ENCODE measurements around the gene PPARD. TPM values are rescaled to one million over a fixed set of nuclear protein-coding genes. Genes with fewer than 3 reads are reported as not detected.

The PPARD gene
- total RNA-seq, 4 donors from 2014 or later, result 1.5 to 26.6 (median 7.8) TPM

DNA sequence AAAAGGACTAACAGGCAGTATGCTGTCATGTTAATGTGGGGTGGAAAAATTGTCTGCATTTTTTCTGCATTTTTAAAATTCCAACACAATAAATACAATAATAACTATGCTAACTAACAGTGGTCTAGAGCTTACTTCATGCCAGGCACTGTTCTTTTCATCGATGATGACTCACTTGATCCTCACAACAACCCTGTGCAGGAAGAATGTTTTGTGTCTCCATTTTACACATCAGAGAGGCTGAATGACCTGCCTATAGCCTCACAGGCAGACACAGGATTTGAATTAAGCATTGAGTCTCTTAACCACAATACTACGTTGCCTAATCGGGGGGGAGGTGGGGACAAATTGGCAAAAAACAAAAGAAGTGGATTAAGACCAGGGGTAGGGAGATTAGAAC lies 82.9 kb downstream of the PPARD start:
- intact Hi-C loops (cut with DNase I; ENCODE audit: low total_unique reads), result no loop called here
- TF ChIP-seq, protein P1, sequence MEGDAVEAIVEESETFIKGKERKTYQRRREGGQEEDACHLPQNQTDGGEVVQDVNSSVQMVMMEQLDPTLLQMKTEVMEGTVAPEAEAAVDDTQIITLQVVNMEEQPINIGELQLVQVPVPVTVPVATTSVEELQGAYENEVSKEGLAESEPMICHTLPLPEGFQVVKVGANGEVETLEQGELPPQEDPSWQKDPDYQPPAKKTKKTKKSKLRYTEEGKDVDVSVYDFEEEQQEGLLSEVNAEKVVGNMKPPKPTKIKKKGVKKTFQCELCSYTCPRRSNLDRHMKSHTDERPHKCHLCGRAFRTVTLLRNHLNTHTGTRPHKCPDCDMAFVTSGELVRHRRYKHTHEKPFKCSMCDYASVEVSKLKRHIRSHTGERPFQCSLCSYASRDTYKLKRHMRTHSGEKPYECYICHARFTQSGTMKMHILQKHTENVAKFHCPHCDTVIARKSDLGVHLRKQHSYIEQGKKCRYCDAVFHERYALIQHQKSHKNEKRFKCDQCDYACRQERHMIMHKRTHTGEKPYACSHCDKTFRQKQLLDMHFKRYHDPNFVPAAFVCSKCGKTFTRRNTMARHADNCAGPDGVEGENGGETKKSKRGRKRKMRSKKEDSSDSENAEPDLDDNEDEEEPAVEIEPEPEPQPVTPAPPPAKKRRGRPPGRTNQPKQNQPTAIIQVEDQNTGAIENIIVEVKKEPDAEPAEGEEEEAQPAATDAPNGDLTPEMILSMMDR (IDR thresholded peaks at IDR 0.05), result no peak
- no peak for TF ChIP-seq POLR2A (IDR thresholded peaks at IDR 0.05)
- no peak for DNase-seq
- Histone ChIP-seq H3K4me1 (no peaks in the 10 kb centered on the region), H3K36me3 (no peaks in the 10 kb centered on the region), H3K4me3 (no peak overlapping the region), H3K27ac (no peak overlapping the region), H3K9me3 (no peaks in the 10 kb centered on the region), H3K27me3 (no peaks in the 10 kb centered on the region)

DNA sequence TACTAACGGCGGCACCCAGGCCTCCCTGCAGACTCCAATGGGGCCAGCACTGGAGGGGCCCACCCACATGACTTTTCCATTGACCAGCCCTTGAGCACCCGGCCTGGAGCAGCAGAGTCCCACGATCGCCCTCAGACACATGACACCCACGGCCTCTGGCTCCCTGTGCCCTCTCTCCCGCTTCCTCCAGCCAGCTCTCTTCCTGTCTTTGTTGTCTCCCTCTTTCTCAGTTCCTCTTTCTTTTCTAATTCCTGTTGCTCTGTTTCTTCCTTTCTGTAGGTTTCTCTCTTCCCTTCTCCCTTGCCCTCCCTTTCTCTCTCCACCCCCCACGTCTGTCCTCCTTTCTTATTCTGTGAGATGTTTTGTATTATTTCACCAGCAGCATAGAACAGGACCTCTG lies 83.7 kb downstream of the PPARD start:
- Histone ChIP-seq H3K36me3 (no peaks in the 10 kb centered on the region), H3K4me3 (no peak overlapping the region), H3K27me3 (no peaks in the 10 kb centered on the region), H3K9me3 (no peaks in the 10 kb centered on the region), H3K27ac (no peak overlapping the region), H3K4me1 (no peaks in the 10 kb centered on the region)
- DNase-seq, result no peak
- intact Hi-C loops (cut with DNase I; ENCODE audit: low total_unique reads), result no loop called here
- TF ChIP-seq POLR2A (IDR thresholded peaks at IDR 0.05), result no peak
- TF ChIP-seq, protein P1 (IDR thresholded peaks at IDR 0.05), result no peak

DNA sequence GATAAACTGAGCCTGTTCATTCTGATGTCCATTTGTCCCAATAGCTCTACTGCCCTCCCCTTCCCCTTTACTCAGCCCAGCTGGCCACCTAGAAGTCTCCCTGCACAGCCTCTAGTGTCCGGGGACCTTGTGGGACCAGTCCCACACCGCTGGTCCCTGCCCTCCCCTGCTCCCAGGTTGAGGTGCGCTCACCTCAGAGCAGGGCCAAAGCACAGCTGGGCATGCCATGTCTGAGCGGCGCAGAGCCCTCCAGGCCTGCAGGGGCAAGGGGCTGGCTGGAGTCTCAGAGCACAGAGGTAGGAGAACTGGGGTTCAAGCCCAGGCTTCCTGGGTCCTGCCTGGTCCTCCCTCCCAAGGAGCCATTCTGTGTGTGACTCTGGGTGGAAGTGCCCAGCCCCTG lies 85.1 kb downstream of the PPARD start:
- DNase-seq, result no peak

DNA sequence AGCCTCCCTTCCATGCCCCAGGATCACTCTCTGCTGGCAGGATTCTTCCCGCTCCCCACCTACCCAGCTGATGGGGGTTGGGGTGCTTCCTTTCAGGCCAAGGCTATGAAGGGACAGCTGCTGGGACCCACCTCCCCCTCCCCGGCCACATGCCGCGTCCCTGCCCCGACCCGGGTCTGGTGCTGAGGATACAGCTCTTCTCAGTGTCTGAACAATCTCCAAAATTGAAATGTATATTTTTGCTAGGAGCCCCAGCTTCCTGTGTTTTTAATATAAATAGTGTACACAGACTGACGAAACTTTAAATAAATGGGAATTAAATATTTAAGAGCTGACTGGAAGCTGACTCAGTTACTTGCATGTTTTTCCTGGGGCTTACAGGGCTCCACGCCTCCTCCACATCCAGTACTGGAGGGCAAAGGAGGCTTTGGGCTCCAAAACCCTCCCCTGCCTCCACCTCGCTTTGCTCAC lies 85.5 kb downstream of the PPARD start:
- intact Hi-C loops (cut with DNase I; ENCODE audit: low total_unique reads), result no loop called here
- no peaks in the 10 kb centered on the region for H3K4me1 ChIP-seq
- no peaks in the 10 kb centered on the region for H3K36me3 ChIP-seq
- H3K4me3 ChIP-seq, result no peak overlapping the region
- no peaks in the 10 kb centered on the region for H3K27me3 ChIP-seq
- no peak for DNase-seq
- TF ChIP-seq, protein P1 (IDR thresholded peaks at IDR 0.05), result no peak
- H3K27ac ChIP-seq, result no peak overlapping the region
- H3K9me3 ChIP-seq, result no peaks in the 10 kb centered on the region

More for the DNA sequence above, 85.1 kb downstream of the PPARD start:
- no peaks in the 10 kb centered on the region for H3K36me3 ChIP-seq
- no peak overlapping the region for H3K4me3 ChIP-seq
- no peak overlapping the region for H3K27ac ChIP-seq
- H3K27me3 ChIP-seq, result no peaks in the 10 kb centered on the region
- intact Hi-C loops (cut with DNase I; ENCODE audit: low total_unique reads), result no loop called here
- TF ChIP-seq, protein P1 (IDR thresholded peaks at IDR 0.05), result no peak
- no peak for TF ChIP-seq POLR2A (IDR thresholded peaks at IDR 0.05)
- H3K9me3 ChIP-seq, result no peaks in the 10 kb centered on the region
- H3K4me1 ChIP-seq, result no peaks in the 10 kb centered on the region

DNA sequence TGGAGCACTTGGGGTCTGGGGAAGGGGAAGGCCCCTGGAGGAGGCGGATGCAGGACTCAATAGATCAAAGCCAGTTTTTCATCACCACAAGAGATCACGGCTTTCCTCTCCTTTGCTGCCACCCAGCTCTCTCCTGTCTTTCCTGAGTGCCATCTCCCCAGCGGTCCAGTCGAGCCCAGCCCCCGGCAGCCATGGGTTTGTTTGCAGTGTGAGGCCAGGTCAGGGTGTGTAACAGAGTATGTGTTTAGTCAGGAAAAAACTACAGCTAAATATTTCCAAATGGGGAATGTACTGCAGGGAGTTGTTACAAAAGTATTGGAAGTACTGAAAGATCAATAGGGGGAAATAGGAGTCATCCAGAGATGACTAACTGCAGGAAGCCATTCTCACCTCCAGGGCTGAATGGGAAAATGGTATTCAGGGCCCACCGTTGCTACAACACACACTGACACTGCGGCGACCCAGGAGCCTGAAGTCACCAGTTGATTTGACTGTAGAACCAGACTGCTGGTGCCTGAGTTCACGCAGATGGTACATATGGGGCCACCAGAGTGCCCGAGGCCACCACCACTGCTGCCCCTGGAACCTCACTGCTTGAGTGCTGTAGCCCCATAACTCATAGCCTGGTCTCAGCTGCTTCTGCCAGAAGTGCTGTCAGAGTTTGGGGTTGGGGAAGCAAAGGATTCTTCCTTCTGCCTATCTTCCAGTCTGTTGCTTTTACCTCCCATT lies 86.2 kb downstream of the PPARD start:
- TF ChIP-seq POLR2A (IDR thresholded peaks at IDR 0.05), result no peak
- TF ChIP-seq, protein P1 (IDR thresholded peaks at IDR 0.05), result no peak
- Histone ChIP-seq H3K4me1 (no peaks in the 10 kb centered on the region), H3K9me3 (no peaks in the 10 kb centered on the region), H3K36me3 (no peaks in the 10 kb centered on the region), H3K27ac (no peak overlapping the region), H3K27me3 (no peaks in the 10 kb centered on the region), H3K4me3 (no peak overlapping the region)
- intact Hi-C loops (cut with DNase I; ENCODE audit: low total_unique reads), result no loop called here
- DNase-seq, result no peak

Measured in uterus (tissue), 4 donors.